Mesenchymal stem cell (in vitro differentiated cells and primary cell): Measurements from ENCODE around the gene MARK1.

ENCODE experiments used
- DNase-seq: peaks from one replicate; pipeline ENCODE4 v3.0.0-alpha.2; 2013
- H2AFZ ChIP-seq: one replicate; pipeline ENCODE4 v1.6.1; 2013; ENCODE audit warnings: low read depth, mild to moderate bottlenecking, control low read depth, inconsistent platforms, low read length, moderate library complexity
- H2AK5ac ChIP-seq: 2 replicates; pipeline ENCODE4 v1.6.1; 2013; ENCODE audit warnings: low read length, moderate library complexity, mild to moderate bottlenecking, inconsistent platforms; ENCODE audit not compliant: severe bottlenecking
- H2BK120ac ChIP-seq: one replicate; pipeline ENCODE4 v1.6.1; 2013; ENCODE audit warnings: low read depth, mild to moderate bottlenecking, inconsistent platforms, low read length, moderate library complexity
- H2BK12ac ChIP-seq, 2 experiments: one replicate each; pipeline ENCODE4 v1.6.1; 2013; ENCODE audit warnings: inconsistent platforms in 2 of 2, low read length in 2 of 2, mild to moderate bottlenecking in 2 of 2, moderate library complexity in 2 of 2, control low read depth in 1 of 2
- H2BK15ac ChIP-seq: one replicate; pipeline ENCODE4 v1.6.1; 2013; ENCODE audit warnings: mild to moderate bottlenecking, low read depth, inconsistent platforms; ENCODE audit not compliant: poor library complexity, severe bottlenecking
- H2BK5ac ChIP-seq: 2 replicates; pipeline ENCODE4 v1.6.1; 2013; ENCODE audit warnings: low read depth, mild to moderate bottlenecking, low read length, control low read depth, inconsistent platforms; ENCODE audit not compliant: poor library complexity, severe bottlenecking
- H3K14ac ChIP-seq, 2 experiments: one replicate each; pipeline ENCODE4 v1.6.1; 2013; ENCODE audit warnings: inconsistent platforms in 2 of 2, low read length in 2 of 2, control low read depth in 1 of 2, mild to moderate bottlenecking in 1 of 2, moderate library complexity in 1 of 2
- H3K18ac ChIP-seq, 2 experiments: one replicate each; pipeline ENCODE4 v1.6.1; 2013; ENCODE audit warnings: inconsistent platforms in 2 of 2, low read length in 2 of 2, control low read depth in 1 of 2, low read depth in 1 of 2, mild to moderate bottlenecking in 1 of 2
- H3K23ac ChIP-seq, 2 experiments: one replicate each; pipeline ENCODE4 v1.6.1; 2013; ENCODE audit warnings: inconsistent platforms in 2 of 2, low read length in 2 of 2, mild to moderate bottlenecking in 2 of 2, moderate library complexity in 2 of 2, control low read depth in 1 of 2
- H3K27ac ChIP-seq: 2 replicates; pipeline ENCODE4 v1.5.1; 2013; ENCODE audit warnings: mild to moderate bottlenecking, moderate library complexity, low read length, control low read depth, inconsistent platforms; ENCODE audit not compliant: poor library complexity, severe bottlenecking
- H3K27me3 ChIP-seq, 2 experiments: 2 replicates each; pipeline versions ENCODE4 v1.6.1 to v1.7.0; 2013; ENCODE audit warnings: low read length in 2 of 2, mild to moderate bottlenecking in 2 of 2, moderate library complexity in 2 of 2, control low read depth in 1 of 2, inconsistent platforms in 1 of 2; ENCODE audit not compliant: control insufficient read depth in 1 of 2, insufficient read depth in 1 of 2
- H3K36me3 ChIP-seq, 2 experiments: 2 replicates each; pipeline versions ENCODE4 v1.6.1 to v1.7.0; 2013; ENCODE audit warnings: low read length in 2 of 2, control low read depth in 1 of 2, inconsistent platforms in 1 of 2, low read depth in 1 of 2, mild to moderate bottlenecking in 1 of 2; ENCODE audit not compliant: insufficient read depth in 2 of 2, control insufficient read depth in 1 of 2
- H3K4ac ChIP-seq, 2 experiments: one replicate each; pipeline ENCODE4 v1.6.1; 2013; ENCODE audit warnings: inconsistent platforms in 2 of 2, low read length in 2 of 2, mild to moderate bottlenecking in 2 of 2, moderate library complexity in 2 of 2, control low read depth in 1 of 2, low read depth in 1 of 2
- H3K4me1 ChIP-seq: 2 replicates; pipeline ENCODE4 v1.6.1; 2013; ENCODE audit warnings: low read depth, low read length, control low read depth; ENCODE audit not compliant: control insufficient read depth, insufficient read depth
- H3K4me2 ChIP-seq: 2 replicates; pipeline ENCODE4 v1.6.1; 2013; ENCODE audit warnings: low read length, mild to moderate bottlenecking, inconsistent platforms; ENCODE audit not compliant: poor library complexity, severe bottlenecking
- H3K4me3 ChIP-seq, 2 experiments: 2 replicates each; pipeline versions ENCODE4 v1.5.1 to v1.7.0; 2013; ENCODE audit warnings: low read length in 2 of 2, mild to moderate bottlenecking in 2 of 2, control low read depth in 1 of 2, low read depth in 1 of 2; ENCODE audit not compliant: insufficient read depth in 1 of 2
- H3K79me1 ChIP-seq: replicated peaks from 2 replicates; pipeline ENCODE4 v1.6.1; 2013; ENCODE audit warnings: mild to moderate bottlenecking, control low read depth, low read length, inconsistent platforms; ENCODE audit not compliant: poor library complexity, severe bottlenecking
- H3K9ac ChIP-seq: 2 replicates; pipeline ENCODE4 v1.7.0; 2013; ENCODE audit warnings: mild to moderate bottlenecking, low read length, moderate library complexity
- H3K9me3 ChIP-seq: 2 replicates; pipeline ENCODE4 v1.7.0; 2013; ENCODE audit warnings: mild to moderate bottlenecking, low read length; ENCODE audit not compliant: control insufficient read depth
- H4K8ac ChIP-seq: one replicate; pipeline ENCODE4 v1.6.1; 2013; ENCODE audit warnings: inconsistent platforms, mild to moderate bottlenecking, low read length, moderate library complexity
- H4K91ac ChIP-seq: one replicate; pipeline ENCODE4 v1.6.1; 2013; ENCODE audit warnings: mild to moderate bottlenecking, low read length, inconsistent platforms
- WGBS: methylation state at CpG from one replicate; pipeline ENCODE4 v1.1.7; 2013; ENCODE audit warnings: mixed read lengths; 5-methylcytosine and 5-hydroxymethylcytosine counted together

MARK1 gene

DNA sequence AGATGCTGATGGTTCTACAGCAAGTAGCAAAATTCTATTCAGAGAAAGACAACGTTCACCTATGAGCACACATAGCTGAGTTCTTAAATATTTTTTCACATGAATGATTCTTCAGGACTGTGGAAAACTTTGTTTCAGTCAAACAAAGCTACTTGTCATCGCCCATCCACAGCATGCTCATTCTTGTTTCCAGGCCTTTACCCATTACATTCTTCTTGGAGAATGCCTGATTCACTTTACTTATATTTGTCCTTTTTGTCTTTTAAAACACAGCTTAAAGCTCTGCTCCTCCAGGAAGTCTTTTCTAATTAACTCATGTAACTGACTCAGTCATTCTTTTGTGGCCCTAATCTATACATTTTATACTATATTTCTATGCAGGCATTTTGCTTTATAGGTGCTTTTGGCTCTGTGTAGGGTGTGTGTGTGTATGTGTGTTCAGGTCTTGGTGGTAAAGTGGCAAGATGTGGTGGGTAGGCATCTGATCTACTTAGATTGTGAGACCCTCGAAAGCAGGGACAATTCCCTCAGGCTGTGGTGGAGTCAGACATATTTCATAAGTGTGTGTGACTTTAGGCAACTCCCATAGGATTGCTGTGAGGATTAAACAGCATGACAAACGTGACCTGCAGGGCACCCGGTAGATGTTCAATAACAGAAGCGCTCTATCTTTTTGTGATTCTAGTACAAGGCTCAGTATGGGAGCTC is 11.8 kb upstream of the MARK1 start:
- H3K4me2 ChIP-seq, result no peak overlapping the region
- no peak overlapping the region for H2BK12ac ChIP-seq
- H3K4me3 ChIP-seq, result no peak overlapping the region
- no peaks in the 10 kb centered on the region for H3K9me3 ChIP-seq
- H2BK5ac ChIP-seq, result no peak overlapping the region
- H2AFZ ChIP-seq, result no peak overlapping the region
- no peaks in the 10 kb centered on the region for H3K79me1 ChIP-seq
- no peak overlapping the region for H4K91ac ChIP-seq
- no peak overlapping the region for H3K4ac ChIP-seq
- no peak overlapping the region for H3K14ac ChIP-seq
- H2AK5ac ChIP-seq, result no peak overlapping the region
- peak overlapping the region; percentile 36 for H3K27ac ChIP-seq
- DNase-seq, result no peak
- no peak overlapping the region for H4K8ac ChIP-seq
- no peak overlapping the region for H3K9ac ChIP-seq
- 77% methylated on average over 6 of the region's 6 CpGs for WGBS
- no peaks in the 10 kb centered on the region for H3K27me3 ChIP-seq
- no peaks in the 10 kb centered on the region for H3K4me1 ChIP-seq
- H2BK120ac ChIP-seq, result no peak overlapping the region
- H3K36me3 ChIP-seq, result no peaks in the 10 kb centered on the region
- no peak overlapping the region for H3K23ac ChIP-seq
- no peak overlapping the region for H3K18ac ChIP-seq
- H2BK15ac ChIP-seq, result no peak overlapping the region

GRCh38 chr1:220516722-220517042 is 11.3 kb upstream of the MARK1 start:
- no peak overlapping the region for H2BK12ac ChIP-seq
- no peak overlapping the region for H3K18ac ChIP-seq
- H3K27ac ChIP-seq, result no peak overlapping the region
- no peaks in the 10 kb centered on the region for H3K36me3 ChIP-seq
- no peaks in the 10 kb centered on the region for H3K9me3 ChIP-seq
- H3K4me1 ChIP-seq, result no peaks in the 10 kb centered on the region
- no peak overlapping the region for H4K8ac ChIP-seq
- no peak overlapping the region for H3K4ac ChIP-seq
- H2BK5ac ChIP-seq, result no peak overlapping the region
- no peak overlapping the region for H3K9ac ChIP-seq
- no peak overlapping the region for H2AFZ ChIP-seq
- no peak overlapping the region for H3K4me3 ChIP-seq
- no peak overlapping the region for H3K4me2 ChIP-seq
- no peaks in the 10 kb centered on the region for H3K27me3 ChIP-seq
- H3K23ac ChIP-seq, result no peak overlapping the region
- DNase-seq, result no peak
- H2BK15ac ChIP-seq, result no peak overlapping the region
- no peak overlapping the region for H3K14ac ChIP-seq
- H2BK120ac ChIP-seq, result no peak overlapping the region
- no peaks in the 10 kb centered on the region for H3K79me1 ChIP-seq
- 94% methylated on average over 1 of the region's 2 CpGs for WGBS
- no peak overlapping the region for H2AK5ac ChIP-seq
- H4K91ac ChIP-seq, result no peak overlapping the region

- Histone ChIP-seq H3K79me1 (no peaks in the 10 kb centered on the region), H2AFZ (no peak overlapping the region), H3K4me2 (no peak overlapping the region), H2BK120ac (no peak overlapping the region), H2BK5ac (no peak overlapping the region), H3K18ac (no peak overlapping the region), H3K23ac (no peak overlapping the region), H3K14ac (no peak overlapping the region), H4K91ac (no peak overlapping the region), H3K27me3 (peaks cover 0 to 4% of the 10 kb centered on the region in 2 experiments), H2AK5ac (no peak overlapping the region), H3K4ac (no peak overlapping the region), H3K4me1 (no peaks in the 10 kb centered on the region), H3K27ac (no peak overlapping the region), H3K36me3 (no peaks in the 10 kb centered on the region), H3K4me3 (no peak overlapping the region), H2BK15ac (no peak overlapping the region), H4K8ac (no peak overlapping the region), H2BK12ac (no peak overlapping the region), H3K9me3 (no peaks in the 10 kb centered on the region), H3K9ac (no peak overlapping the region)
- DNase-seq, result no peak
- 76% methylated on average over 1 of the region's 1 CpG for WGBS
Observed at GRCh38 chr1:220521778-220522177, 6.2 kb upstream of the MARK1 start.

DNA sequence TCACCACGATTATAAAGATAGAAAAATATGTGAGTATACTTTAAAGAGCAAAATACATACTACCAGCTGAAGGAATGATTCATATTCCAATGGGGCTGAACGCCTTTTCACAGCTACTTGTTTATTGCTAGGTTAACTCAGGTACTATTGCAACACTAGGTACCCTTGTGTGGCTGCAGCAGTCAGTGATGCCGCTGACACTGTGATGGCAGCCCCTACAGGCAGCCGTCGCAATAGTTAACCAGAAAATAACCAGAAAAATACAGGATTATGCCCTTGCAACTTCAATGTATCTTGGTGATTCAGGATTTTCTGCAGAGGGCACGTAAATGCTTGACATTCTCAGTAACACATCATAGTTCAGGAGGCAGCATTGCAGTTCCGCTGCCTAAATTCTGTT is 1.6 kb upstream of the MARK1 start:
- Histone ChIP-seq H3K18ac (no peak overlapping the region), H3K9me3 (no peaks in the 10 kb centered on the region), H2BK5ac (no peak overlapping the region), H3K4me2 (no peak overlapping the region), H4K8ac (no peak overlapping the region), H3K36me3 (no peaks in the 10 kb centered on the region), H2BK15ac (no peak overlapping the region), H2AK5ac (no peak overlapping the region), H3K79me1 (no peaks in the 10 kb centered on the region), H3K4me1 (peaks cover 6% of the 10 kb centered on the region), H2AFZ (no peak overlapping the region), H3K4me3 (no peak overlapping the region), H3K4ac (no peak overlapping the region), H3K23ac (no peak overlapping the region), H3K27ac (no peak overlapping the region), H3K9ac (no peak overlapping the region), H4K91ac (no peak overlapping the region), H3K27me3 (peaks cover 0 to 9% of the 10 kb centered on the region in 2 experiments), H2BK12ac (no peak overlapping the region), H2BK120ac (no peak overlapping the region), H3K14ac (no peak overlapping the region)
- peak; percentile 9 for DNase-seq
- 36% methylated on average over 6 of the region's 7 CpGs for WGBS
